Epithelial cell of esophagus (primary cell): ENCODE results near the gene RNASEH2B.

Source experiments
- DNase-seq: peaks from one replicate; pipeline ENCODE4 v3.0.0; 2010; ENCODE audit warnings: low read depth
- H3K4me3 ChIP-seq: 2 replicates; pipeline ENCODE4 v1.5.1; 2011; ENCODE audit warnings: mild to moderate bottlenecking, low read length, control low read depth
- TF ChIP-seq, protein P1 (sequence below): IDR thresholded peaks from 2 replicates; pipeline ENCODE4 v1.5.1; 2011; ENCODE audit warnings: low read depth, mild to moderate bottlenecking, low read length, control low read depth, inconsistent platforms; ENCODE audit not compliant: insufficient read depth; ENCODE audit errors: missing control alignments

Gene RNASEH2B

DNA sequence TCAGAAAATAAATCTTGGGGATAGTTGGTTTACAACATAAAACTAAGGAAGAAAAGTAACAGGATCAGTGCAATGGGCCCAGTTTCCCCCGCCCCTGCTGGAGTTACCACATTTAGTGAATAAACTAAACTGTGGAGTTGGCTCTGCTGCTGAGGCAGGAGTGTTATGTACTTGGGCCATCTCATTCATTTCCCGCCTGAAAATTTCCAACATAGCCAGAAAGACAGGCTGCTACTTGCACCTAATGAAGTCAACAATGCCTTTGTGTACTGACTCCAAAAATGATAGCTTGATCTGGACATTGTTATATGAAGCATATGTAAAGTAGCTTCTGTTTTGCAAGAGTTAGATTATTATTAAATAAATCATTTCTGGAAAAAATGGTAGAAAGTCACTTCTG lies 7.9 kb upstream of the RNASEH2B start:
- peak; percentile 85 for DNase-seq
- no peak overlapping the region for H3K4me3 ChIP-seq
- TF ChIP-seq, protein P1, sequence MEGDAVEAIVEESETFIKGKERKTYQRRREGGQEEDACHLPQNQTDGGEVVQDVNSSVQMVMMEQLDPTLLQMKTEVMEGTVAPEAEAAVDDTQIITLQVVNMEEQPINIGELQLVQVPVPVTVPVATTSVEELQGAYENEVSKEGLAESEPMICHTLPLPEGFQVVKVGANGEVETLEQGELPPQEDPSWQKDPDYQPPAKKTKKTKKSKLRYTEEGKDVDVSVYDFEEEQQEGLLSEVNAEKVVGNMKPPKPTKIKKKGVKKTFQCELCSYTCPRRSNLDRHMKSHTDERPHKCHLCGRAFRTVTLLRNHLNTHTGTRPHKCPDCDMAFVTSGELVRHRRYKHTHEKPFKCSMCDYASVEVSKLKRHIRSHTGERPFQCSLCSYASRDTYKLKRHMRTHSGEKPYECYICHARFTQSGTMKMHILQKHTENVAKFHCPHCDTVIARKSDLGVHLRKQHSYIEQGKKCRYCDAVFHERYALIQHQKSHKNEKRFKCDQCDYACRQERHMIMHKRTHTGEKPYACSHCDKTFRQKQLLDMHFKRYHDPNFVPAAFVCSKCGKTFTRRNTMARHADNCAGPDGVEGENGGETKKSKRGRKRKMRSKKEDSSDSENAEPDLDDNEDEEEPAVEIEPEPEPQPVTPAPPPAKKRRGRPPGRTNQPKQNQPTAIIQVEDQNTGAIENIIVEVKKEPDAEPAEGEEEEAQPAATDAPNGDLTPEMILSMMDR = no peak

DNA sequence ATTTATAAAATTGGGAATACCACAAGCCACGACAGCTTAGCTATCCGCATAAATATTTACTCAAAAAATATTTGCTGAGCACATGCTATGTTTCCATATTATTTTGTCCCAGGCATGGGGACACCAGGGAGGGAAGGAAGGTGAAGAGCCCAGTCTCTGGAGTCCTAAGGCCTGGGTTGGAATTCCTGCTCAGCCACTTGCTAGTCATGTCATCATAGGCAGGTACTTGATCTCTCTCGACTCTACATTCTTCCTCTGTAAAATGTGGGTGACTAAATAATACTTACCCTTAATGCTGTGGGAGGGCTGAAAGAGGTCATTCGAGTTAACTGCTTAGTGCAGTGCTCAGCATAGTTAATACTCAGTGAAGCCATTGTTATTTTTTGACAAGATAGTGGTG lies 4.3 kb upstream of the RNASEH2B start:
- peak; percentile 58 for DNase-seq
- TF ChIP-seq, protein P1 = no peak
- H3K4me3 ChIP-seq = no peak overlapping the region

DNA sequence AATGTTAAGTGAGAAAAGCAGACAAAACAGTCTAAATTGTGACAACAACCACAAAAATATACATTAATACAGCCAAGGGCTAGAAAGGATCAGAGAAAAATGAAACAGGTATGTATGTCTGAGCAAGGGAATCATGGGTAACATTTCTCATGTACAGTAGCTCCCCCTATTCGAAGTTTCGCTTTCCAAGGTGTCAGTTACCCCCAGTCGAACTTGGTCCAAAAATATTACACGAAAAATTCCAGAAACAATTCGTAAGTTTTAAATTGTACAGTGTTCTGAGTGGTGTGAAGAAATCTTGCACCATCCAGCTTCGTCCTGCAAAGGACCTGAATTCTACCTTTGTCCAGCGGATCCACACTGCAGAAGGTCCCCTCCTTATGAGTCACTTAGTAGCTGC lies 1.8 kb upstream of the RNASEH2B start:
- DNase-seq = no peak
- no peak overlapping the region for H3K4me3 ChIP-seq
- TF ChIP-seq, protein P1 = no peak

DNA sequence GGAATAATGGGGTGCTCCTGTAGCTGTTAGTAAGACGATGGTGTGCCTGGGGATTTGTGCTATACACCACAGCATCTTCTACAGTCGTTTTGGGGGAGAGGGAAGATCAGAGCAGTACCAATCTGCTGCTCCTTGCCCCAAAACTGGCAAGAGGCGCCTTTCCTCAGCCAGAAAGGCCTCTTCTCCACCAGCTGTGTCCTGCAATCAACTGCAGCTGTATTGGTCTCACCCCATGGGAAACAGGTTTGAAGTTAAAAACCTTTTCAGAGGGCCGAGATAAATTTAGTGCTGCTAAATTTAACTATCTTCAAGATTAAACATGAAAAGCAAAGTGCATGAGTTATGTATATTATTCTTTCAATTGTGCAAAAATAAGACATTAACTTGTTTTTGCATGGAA lies 1.2 kb upstream of the RNASEH2B start:
- H3K4me3 ChIP-seq = no peak overlapping the region
- TF ChIP-seq, protein P1 = no peak
- no peak for DNase-seq

DNA sequence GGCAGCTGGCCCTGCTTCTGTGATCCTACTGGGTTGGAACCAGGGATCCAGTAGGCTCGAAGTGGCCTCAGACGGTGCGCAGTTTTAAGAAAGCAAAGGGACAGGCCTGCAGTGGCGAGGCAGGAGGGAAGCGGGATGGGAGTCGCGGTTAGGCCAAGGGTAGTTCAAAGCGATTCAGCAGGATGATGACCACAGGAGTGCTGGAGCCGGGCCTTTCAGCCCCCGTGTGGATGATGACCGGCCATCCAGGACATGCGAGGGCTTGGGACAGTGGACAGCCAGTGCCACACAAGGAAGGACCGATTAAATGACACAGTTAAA lies 854 bp downstream of the RNASEH2B start:
- DNase-seq = peak; percentile 20
- TF ChIP-seq, protein P1 = no peak
- peak overlapping the region; percentile 73 for H3K4me3 ChIP-seq

DNA sequence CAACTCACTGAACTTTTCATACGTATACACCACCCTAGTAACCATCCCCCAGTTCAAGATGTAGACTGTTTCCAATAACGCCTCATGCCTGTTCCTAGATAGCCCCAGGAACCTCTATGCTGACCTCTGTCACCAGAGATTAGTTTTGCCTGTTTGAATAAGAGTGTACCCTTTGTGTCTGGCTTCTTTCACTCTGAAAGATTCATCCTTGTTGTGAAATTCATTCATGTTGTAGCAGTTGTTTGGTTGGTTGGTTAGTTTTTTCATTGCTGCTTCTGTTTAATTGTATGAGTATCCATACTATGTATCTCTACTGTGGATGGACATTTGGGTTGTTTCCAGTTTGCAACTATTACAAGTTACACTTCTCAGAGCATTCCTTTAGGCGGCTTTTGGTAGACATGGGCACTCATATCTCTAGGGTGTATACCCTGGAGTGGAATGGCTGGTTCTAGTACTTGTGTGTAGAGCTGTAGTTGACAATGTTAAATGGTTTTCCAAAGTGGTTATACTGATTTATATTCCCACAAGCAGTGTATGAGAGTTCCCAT lies 1.6 kb downstream of the RNASEH2B start:
- DNase-seq = peak; percentile 34
- peak overlapping the region; percentile 73 for H3K4me3 ChIP-seq
- TF ChIP-seq, protein P1 = no peak

DNA sequence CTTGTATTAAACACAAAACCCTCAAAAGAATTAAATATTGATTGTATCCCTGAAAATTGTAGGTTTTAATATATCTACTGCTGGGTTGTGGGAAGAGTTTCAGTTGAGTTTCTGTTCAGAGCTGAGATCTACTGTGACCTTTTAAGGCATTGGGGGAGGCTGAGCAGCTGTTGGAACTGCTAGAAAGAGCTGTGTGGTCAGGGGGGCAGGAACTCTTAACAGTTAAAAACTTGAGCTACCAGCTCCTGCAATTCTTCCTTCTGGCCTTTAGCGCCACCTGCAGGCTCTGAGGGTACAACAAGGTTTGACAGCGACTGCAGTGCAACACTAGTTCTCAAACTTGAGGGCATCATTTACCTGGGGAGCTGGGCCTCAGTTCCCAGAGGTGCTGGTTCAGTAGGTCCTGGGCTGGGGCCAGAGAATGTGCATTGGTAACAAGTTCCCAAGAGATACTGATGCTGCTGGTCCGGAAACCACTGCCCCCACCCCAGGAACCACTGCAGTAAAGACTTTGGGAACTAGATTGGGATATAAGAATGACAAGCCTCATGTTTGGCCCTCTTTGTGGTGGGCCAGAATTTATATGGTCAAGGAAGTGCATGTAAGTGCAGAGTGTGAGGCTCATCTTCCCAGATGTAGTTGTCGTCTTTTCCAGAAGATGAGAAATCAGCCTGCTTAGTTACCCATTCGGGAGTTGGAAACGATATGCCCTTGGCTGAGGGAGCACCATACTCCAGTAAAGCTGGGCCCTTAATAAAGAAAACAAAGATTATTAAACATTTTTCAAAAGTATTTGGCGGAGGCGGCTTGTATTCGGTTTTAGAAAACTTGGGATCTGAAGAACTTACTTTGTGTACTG lies 2.6 kb downstream of the RNASEH2B start:
- TF ChIP-seq, protein P1 = peak; percentile 94
- DNase-seq = peak; percentile 82
- H3K4me3 ChIP-seq = no peak overlapping the region
